IPS-18a (cell line): Measurements from ENCODE around the gene BDH2.

Experiments
- H3K27ac ChIP-seq: one replicate; pipeline ENCODE4 v1.5.1; 2013; ENCODE audit warnings: low read length
- H3K27me3 ChIP-seq: one replicate; pipeline ENCODE4 v1.6.1; 2013; ENCODE audit warnings: mild to moderate bottlenecking, low read length; ENCODE audit not compliant: control insufficient read depth, insufficient read depth
- H3K36me3 ChIP-seq: one replicate; pipeline ENCODE4 v1.6.1; 2013; ENCODE audit warnings: low read depth, low read length; ENCODE audit not compliant: control insufficient read depth
- H3K4me1 ChIP-seq: one replicate; pipeline ENCODE4 v1.6.1; 2013; ENCODE audit warnings: low read depth, low read length; ENCODE audit not compliant: control insufficient read depth
- H3K4me3 ChIP-seq: one replicate; pipeline ENCODE4 v1.5.1; 2013; ENCODE audit warnings: low read length
- H3K9ac ChIP-seq: one replicate; pipeline ENCODE4 v1.6.1; 2013; ENCODE audit warnings: mild to moderate bottlenecking, low read length, moderate library complexity
- H3K9me3 ChIP-seq: one replicate; pipeline ENCODE4 v1.6.1; 2013; ENCODE audit warnings: low read depth, low read length; ENCODE audit not compliant: control insufficient read depth

BDH2 gene

GRCh38 chr4:103104886-103105285, 5.3 kb upstream of the BDH2 start:
- Histone ChIP-seq H3K4me3 (no peak overlapping the region), H3K4me1 (no peaks in the 10 kb centered on the region), H3K9me3 (no peaks in the 10 kb centered on the region), H3K36me3 (peaks cover 35% of the 10 kb centered on the region), H3K27ac (no peak overlapping the region), H3K27me3 (no peaks in the 10 kb centered on the region), H3K9ac (no peak overlapping the region)

GRCh38 chr4:103100691-103101090, 1.1 kb upstream of the BDH2 start:
- Histone ChIP-seq H3K4me3 (no peak overlapping the region), H3K27me3 (no peaks in the 10 kb centered on the region), H3K27ac (no peak overlapping the region)

DNA sequence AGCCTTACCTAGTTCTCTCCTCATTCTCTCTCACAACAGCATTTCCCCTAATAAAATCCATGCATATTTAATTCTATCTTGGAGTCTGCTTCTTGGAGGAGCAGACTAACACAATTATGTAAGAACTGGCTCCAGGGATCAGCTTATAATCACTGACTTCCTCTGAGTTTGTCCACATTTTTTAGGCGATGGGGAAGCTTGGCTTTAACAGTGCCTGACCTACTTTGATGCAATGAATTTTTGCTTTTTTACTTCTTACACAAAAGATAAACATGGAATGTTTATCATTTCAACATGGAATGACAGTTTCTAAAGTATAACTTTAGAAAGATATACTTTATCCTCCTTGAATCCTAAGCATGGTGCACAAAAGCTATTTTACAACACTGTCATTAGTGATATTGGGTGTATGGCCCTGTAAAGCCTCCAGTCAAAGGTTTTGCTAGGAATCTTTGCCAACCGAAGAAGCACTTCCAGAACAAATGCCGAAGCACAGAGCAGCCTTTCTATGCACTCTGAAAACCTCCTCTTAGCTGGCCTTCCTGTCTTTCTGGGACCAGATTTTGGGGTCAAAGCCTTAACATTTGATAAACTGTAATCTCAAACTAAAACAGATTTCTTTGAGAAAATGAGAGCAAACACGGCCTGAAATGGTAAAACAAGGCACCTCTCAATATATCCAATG, 736 bp downstream of the BDH2 start:
- Histone ChIP-seq H3K27me3 (no peaks in the 10 kb centered on the region), H3K36me3 (no peaks in the 10 kb centered on the region), H3K27ac (peak overlapping the region; percentile 82), H3K9me3 (no peaks in the 10 kb centered on the region), H3K4me3 (peak overlapping the region; percentile 98), H3K4me1 (peaks cover 8% of the 10 kb centered on the region), H3K9ac (peak overlapping the region; percentile 95)

More at GRCh38 chr4:103100691-103101090, 1.1 kb upstream of the BDH2 start:
- H3K9me3 ChIP-seq = no peaks in the 10 kb centered on the region
- no peaks in the 10 kb centered on the region for H3K36me3 ChIP-seq
- H3K9ac ChIP-seq = no peak overlapping the region
- H3K4me1 ChIP-seq = peaks cover 8% of the 10 kb centered on the region

- H3K27me3 ChIP-seq = no peaks in the 10 kb centered on the region
- no peaks in the 10 kb centered on the region for H3K36me3 ChIP-seq
- H3K9me3 ChIP-seq = no peaks in the 10 kb centered on the region
- H3K4me3 ChIP-seq = no peak overlapping the region
- H3K4me1 ChIP-seq = peaks cover 8% of the 10 kb centered on the region
- no peak overlapping the region for H3K27ac ChIP-seq
- H3K9ac ChIP-seq = peak overlapping the region; percentile 95
Measured at GRCh38 chr4:103098341-103098740, 1.3 kb downstream of the BDH2 start.

DNA sequence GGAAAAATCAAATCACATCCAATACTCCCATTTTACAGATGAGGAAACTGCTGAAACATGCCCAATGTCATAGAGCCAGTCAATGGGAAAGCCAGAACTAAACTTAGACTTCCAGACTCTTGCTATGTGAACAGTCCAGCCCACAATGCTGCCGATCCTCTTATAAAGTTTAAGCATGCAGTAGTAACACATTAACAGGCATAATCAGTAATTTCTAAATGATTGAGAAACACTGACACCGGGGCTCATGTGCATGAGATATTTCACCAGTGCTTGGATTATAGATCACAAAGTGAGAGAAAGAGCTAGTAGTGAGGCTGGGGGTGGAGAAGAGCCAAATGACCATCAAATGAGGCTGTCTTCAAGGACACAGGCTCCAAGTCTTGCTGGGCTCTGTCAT, 2.5 kb downstream of the BDH2 start:
- Histone ChIP-seq H3K4me3 (no peak overlapping the region), H3K4me1 (peaks cover 8% of the 10 kb centered on the region), H3K27ac (no peak overlapping the region), H3K36me3 (no peaks in the 10 kb centered on the region), H3K27me3 (no peaks in the 10 kb centered on the region), H3K9ac (no peak overlapping the region), H3K9me3 (no peaks in the 10 kb centered on the region)

- Histone ChIP-seq H3K36me3 (peaks cover 12% of the 10 kb centered on the region), H3K9ac (no peak overlapping the region), H3K4me3 (no peak overlapping the region), H3K9me3 (no peaks in the 10 kb centered on the region), H3K27ac (no peak overlapping the region), H3K4me1 (peaks cover 8% of the 10 kb centered on the region), H3K27me3 (no peaks in the 10 kb centered on the region)
Measured at GRCh38 chr4:103095080-103095479, 4.6 kb downstream of the BDH2 start.

DNA sequence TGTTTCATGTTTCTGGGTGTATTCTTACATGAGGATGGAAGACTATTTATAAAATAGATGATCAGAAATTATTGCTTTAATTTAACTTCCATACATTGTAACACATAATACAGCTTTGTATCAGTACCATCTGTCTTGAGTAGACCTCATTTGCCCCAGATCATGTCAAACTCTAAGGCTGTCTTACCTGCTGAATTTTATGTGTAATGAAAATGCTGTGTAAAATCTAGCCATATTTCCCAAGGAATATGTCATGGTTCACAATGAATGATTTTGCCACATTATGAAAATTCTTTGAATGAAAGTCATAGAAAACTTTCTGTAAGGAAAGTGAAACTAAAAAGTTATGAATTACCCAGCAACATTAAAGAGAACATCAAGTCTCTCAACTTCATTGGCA, 7.4 kb downstream of the BDH2 start:
- Histone ChIP-seq H3K27me3 (no peaks in the 10 kb centered on the region), H3K4me3 (no peak overlapping the region), H3K9ac (no peak overlapping the region), H3K4me1 (no peaks in the 10 kb centered on the region), H3K27ac (no peak overlapping the region), H3K9me3 (no peaks in the 10 kb centered on the region), H3K36me3 (peaks cover 29% of the 10 kb centered on the region)

- Histone ChIP-seq H3K9ac (no peak overlapping the region), H3K36me3 (peaks cover 34% of the 10 kb centered on the region), H3K27ac (no peak overlapping the region), H3K4me3 (no peak overlapping the region), H3K4me1 (no peaks in the 10 kb centered on the region), H3K27me3 (no peaks in the 10 kb centered on the region), H3K9me3 (no peaks in the 10 kb centered on the region)
Measured at GRCh38 chr4:103091601-103092223, 7.9 kb downstream of the BDH2 start.

DNA sequence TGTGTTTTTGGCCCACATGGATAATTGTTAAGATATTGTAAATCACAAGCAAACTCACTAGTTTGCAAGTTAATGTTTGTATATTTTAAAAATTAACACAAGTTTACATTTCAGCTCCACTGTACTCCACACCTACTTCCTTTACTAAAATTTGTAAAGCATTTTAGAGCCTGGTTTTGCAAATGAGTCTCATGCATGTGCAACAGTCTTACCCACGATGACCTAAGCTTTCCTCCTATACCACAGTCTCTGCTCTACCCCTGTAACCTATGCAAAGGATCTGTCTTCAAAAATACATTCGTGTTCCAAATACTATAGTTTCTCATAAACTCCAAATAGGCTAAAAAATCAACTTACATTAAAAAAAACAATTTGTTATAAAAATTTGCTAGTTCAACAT, 10.2 kb downstream of the BDH2 start:
- no peak overlapping the region for H3K27ac ChIP-seq
- H3K27me3 ChIP-seq = no peaks in the 10 kb centered on the region
- H3K4me3 ChIP-seq = no peak overlapping the region
- H3K9me3 ChIP-seq = no peaks in the 10 kb centered on the region
- no peak overlapping the region for H3K9ac ChIP-seq
- H3K36me3 ChIP-seq = peaks cover 53% of the 10 kb centered on the region
- no peaks in the 10 kb centered on the region for H3K4me1 ChIP-seq

- Histone ChIP-seq H3K27ac (no peak overlapping the region), H3K4me1 (no peaks in the 10 kb centered on the region), H3K27me3 (no peaks in the 10 kb centered on the region), H3K9me3 (no peaks in the 10 kb centered on the region), H3K4me3 (no peak overlapping the region), H3K36me3 (peaks cover 53% of the 10 kb centered on the region), H3K9ac (no peak overlapping the region)
Measured at GRCh38 chr4:103086551-103086950, 13.1 kb downstream of the BDH2 start.

GRCh38 chr4:103085555-103086196, 14.0 kb downstream of the BDH2 start:
- Histone ChIP-seq H3K9me3 (no peaks in the 10 kb centered on the region), H3K4me3 (no peak overlapping the region), H3K27me3 (no peaks in the 10 kb centered on the region), H3K36me3 (peaks cover 47% of the 10 kb centered on the region), H3K27ac (no peak overlapping the region), H3K4me1 (no peaks in the 10 kb centered on the region), H3K9ac (no peak overlapping the region)

- H3K27me3 ChIP-seq = peaks cover 33% of the 10 kb centered on the region
- peaks cover 8% of the 10 kb centered on the region for H3K4me1 ChIP-seq
- no peak overlapping the region for H3K4me3 ChIP-seq
- no peak overlapping the region for H3K27ac ChIP-seq
- H3K9me3 ChIP-seq = no peaks in the 10 kb centered on the region
- no peak overlapping the region for H3K9ac ChIP-seq
- no peaks in the 10 kb centered on the region for H3K36me3 ChIP-seq
Measured at GRCh38 chr4:103079621-103080020, 20.0 kb downstream of the BDH2 start.
